Stimulated activated naive CD4-positive, alpha-beta T cell treated with Interleukin-2 at 50 U/mL for 16 hours (primary cell): ENCODE data around the gene CDK16.
A peak's percentile ranks its signal among the peaks of the same experiment; 100 is the strongest.

ENCODE experiments used
- DNase-seq: peaks from one replicate; lab custom pipeline; 2025; lab: John Stamatoyannopoulos, UW

The CDK16 gene

DNA sequence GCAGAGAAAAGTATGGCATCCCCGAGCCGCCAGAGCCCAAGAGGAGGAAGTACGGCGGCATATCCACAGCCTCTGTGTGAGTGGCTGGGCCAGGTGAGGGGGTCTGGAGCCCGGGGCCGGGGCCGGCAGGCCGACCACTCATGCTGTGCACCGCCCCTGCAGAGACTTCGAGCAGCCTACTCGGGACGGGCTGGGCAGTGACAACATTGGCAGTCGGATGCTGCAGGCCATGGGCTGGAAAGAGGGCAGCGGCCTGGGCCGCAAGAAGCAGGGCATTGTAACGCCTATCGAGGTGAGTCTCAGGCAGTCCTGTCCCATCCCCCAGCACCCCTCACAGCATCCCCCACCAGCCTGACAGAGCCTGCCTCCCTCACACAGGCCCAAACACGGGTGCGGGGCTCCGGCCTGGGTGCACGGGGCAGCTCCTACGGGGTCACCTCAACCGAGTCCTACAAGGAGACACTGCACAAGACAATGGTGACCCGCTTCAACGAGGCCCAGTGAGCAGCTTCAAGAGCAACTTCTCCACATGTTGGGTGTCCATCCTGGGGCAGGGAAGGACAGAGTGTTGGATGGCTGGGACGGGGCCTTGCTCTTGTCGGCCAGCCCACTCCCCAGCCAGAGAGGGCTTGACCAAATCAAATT is 32.3 kb upstream of the CDK16 start:
- no peak for DNase-seq

DNA sequence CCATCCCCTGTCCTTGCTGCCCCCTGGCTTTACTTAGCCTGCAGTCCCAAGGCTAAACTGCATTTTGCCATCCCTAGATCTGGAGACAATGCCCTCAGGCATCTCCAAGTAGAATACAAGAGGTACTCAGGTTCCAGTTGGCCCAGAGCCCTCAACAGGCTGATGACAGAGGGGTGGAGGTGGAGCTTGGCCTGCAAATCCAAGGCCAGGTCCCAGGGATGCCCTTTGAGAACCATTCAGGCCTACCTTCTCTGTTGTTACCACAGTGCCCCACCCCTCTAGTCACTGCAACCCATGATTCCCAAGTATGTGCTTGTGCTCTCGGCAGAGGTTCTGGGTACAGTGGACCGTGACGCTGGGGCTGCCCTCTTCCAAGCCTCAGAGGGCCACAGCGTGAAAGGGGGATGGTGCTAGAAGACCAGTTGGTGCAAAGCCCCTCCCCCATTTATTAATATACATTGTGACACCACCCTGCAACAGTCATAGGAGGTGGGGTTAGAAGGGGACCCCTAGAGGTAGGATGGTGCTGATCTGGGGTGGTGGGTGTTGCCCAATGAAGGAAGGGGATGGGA is 31.3 kb upstream of the CDK16 start:
- DNase-seq, result no peak

DNA sequence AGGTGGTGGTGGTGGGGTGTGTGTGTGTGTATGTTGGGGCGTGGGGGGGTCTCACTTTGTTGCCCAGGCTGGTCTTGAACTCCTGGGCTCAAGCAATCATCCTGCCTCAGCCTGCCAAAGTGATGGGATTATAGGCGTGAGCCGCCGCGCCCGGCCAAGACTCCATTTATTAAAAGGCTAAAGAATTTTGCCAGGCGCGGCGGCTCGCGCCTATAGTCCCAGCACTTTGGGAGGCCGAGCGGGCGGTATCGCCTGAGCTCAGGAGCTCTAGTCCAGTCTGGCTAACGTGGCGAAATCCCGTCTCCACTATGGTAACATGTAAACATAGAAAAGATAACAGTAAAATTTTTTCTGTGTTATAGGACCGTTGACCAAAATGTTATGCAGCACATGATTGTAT is 28.6 kb upstream of the CDK16 start:
- no peak for DNase-seq

DNA sequence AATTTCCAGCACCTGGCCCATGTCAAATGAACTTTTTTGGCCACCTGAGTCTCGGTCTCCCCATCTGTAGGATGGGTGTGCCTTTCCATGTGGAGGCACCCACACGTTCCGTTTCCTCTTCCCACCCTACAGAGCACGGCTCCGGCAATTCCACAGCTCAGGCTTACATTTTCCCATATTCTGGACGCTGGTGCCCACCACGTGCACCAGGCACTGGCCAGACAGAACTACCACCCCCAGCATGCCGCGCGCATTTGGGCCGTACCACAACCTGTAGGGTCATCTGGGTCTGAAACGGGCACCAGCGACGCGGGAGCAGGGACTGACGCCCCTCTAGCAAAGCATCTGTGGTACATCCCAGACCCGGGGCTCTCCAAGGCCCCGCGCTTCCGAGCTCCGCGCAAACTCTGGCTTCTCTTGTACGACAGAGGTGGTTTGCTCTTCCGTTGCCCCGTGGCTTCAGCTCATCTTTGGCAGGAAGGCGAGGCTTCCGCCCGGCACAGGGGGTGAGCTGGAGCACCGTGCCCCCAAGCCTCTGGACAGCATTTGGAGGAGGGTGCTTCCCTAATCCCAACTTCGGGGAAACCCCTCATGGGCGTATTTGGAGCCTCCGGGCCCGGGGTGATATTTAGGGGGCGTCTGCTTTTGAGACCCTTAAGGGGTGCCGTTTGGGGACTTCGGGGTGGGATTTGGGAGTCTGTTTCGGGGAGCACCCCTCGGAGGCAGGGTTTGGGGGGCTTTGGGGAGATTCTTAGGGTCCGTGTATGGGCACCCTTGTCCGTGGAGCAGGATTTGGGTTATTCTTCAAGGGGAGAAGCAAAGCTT is 27.8 kb upstream of the CDK16 start:
- peak; percentile 80 for DNase-seq

DNA sequence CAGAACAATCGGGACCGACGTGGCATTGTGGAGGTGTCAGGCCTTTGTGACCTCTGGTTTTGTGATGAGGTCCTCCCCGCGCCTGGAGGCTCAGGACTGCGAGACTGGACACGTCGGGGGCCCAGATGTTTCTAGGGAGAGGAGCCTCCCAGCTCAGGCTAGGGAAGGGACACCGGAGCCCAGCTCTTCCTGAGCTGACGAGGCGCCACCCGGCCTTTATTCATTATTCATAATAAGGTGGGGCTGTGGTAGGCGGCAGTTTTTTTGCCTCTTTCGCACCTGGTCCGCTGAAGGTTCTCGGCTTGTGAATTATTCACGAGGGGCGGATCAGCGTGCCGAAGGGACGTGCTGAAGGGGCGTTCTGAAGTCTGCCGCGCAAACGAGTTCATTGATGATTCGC is 27.1 kb upstream of the CDK16 start:
- DNase-seq, result peak; percentile 60

DNA sequence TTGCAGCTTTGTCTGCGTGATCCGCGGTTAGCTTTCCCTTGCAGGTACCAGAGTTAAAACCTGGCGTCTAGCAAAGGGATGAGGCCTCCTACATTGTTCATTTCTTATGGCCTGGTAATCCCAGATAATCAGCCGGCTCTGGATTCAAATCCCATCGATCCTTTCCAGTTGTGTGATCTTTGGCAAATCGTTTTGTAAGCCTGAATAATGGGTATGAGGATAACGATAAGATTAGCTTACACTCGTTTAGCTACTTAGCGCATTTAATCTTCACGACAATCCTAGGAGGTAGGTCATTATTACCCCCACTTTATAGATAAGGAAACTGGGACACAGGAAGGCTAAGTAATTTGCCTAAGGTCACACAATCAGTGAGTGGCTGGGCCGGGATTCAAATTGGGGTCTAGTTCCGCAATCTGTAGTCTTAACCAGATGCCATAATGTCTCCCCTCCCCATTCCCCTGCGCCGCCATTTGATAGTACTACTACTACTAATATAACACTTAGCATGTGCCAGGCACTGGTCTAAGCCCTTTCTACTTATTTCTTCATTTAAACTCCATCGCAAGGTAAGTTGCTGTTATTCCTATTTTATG is 26.6 kb upstream of the CDK16 start:
- DNase-seq, result no peak

DNA sequence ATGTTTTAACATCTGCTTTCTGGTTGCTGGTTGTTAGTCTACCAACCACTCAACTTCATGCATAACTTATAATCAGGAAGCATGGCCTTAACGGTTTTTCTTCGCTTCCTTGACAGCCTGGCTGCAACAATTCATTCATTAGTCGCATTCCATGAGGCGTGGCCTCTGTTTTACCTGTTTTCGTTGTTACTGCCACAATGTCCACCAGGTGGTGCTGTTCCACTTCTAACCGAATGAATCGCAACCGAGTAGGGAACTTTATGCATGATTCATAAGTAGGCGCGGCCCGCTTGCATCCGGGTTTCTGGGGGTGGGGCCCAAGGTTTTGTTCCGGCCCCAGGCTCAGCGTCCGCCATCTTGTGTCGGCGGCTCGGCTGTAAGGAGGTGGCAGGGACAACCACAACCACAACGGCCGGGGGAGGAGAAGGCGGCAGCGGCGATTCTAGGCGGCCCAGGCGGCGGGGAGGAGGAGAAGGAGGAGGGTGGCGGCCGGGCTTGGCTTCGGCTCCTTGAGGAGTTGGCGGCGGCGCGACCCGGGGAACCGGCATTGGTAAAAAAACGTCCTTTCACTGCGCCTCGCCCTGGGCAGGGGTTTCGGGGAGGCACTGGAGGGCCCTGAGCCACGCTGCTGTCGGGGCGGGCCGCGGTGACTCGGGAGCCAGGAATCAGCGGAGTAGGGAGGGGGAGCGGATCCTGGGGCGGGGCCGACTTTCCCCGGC is 24.8 kb upstream of the CDK16 start, which contains the start of gene UBA1:
Gene UBA1, plus strand, starts transcription at position 355 of the 719 bp plus-strand sequence. CDS start 4,974 bp downstream, outside the sequence.
- DNase-seq, result peak; percentile 89

DNA sequence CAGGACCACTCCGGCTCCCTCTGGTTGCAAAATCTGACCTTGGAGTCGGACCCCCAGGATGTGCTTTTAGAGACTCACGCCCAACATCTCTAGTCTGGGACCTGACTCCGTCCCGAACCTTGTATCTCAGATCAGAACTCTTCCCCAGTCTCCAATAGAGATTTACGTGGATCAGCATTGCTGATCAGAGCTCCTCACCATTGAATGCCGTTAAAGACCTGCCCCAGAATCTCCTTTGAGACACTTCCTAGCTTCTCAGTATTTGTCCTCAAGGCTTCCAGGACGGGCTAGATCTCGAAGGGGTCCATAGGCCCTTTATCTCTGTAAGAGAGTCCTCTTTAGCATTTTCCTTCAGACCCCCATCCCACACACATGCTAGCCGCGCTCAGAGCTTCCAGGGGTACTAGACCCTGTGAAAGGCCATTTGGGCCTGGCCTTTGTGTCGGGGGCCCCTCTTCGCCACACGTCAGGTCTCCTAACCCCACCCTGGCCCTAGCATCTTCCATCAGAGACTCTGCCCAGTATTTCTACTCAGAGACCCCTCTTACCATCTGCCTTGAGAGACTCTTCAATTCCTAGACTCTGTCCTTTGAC is 24.2 kb upstream of the CDK16 start:
- no peak for DNase-seq

DNA sequence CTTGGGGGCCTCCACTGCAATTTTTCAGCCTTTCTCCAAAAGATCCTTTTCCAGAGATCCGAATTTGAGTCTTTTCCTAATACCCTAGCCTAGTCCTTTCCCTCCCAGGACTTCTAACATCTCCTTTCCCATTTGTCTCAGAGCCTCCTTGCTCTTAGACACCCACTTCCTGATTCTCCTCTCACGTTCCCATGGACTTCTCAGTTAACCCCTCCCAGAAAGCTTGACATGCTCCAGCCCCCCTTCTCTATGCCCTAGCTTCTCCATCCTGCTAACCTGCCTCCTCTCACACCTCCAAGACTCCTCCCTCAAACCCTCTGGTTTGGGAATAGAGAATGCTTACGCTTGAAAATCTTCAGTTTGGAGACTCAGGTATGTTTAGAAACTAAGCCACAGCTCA is 22.4 kb upstream of the CDK16 start:
- no peak for DNase-seq

DNA sequence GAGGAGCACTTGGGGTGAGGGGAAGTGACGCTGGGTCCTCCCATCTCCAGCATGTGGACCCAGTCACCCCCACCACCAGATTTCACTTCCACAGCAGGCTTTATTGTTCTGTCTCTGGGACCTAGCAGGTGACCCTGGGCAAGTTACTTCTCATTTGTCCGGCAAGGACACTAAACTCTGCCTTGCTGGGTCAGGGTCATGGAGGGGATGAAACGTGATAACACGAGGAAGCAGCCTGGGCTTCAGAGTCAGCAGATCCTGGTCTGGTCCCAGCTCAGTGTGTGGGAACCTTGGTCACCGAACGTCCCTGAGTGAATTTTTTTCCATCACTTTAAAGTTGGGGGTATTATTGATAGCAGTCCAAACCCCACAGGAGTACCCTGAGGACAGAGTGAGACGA is 21.0 kb upstream of the CDK16 start:
- no peak for DNase-seq

DNA sequence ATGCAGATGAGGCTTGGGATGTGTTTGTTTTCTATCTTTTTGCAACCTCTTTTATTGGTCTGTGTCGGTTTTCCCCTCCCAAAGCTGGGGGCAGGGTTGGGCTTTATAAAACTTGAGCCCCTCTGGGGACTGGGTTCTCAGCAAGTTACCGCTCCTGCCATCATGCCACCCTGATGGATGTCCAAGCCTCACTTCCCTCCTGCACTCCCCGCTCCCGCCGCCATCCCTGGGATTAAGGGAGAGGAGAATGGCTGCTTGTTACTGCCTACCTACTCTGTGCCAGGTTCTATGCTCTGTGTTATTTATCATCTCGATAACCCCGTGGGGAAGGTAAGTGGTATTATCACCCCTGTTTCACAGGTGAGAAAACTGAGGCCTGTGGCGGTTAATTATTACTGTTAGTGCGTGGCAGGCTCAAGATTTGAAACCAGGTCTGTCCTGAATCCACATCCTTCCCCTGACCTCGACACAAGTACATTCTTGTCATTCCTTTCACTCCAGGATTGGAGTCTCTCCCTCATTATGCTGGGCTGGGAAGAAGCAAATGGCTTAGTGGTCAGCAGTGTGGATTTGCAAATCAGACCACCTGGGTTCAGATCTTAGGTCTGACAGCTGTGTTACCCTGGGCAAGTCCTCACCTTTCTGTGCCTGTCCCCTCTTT is 20.3 kb upstream of the CDK16 start:
- DNase-seq, result no peak

DNA sequence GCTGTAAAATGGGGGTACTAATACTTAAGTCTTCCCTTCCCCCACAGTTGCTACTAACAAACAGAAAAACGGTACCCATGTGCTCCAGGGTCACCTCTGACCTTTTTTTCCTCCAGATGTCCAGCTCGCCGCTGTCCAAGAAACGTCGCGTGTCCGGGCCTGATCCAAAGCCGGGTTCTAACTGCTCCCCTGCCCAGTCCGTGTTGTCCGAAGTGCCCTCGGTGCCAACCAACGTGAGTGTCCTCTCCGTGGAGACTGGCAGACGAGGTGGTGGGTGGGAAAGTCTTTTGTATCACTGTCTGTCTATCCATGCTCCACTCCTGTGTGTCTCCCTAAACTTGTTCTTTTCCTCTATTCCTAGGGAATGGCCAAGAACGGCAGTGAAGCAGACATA is 19.8 kb upstream of the CDK16 start:
- no peak for DNase-seq

DNA sequence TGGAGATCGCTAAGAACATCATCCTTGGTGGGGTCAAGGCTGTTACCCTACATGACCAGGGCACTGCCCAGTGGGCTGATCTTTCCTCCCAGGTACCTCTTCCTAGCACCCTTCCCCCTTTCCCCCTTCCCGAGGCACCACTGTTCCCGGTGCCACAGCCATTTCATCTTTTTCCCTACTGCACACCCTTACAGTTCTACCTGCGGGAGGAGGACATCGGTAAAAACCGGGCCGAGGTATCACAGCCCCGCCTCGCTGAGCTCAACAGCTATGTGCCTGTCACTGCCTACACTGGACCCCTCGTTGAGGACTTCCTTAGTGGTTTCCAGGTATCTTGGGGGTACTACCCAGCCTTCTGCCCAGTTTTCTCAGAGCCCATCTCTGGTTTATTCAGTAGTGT is 19.2 kb upstream of the CDK16 start:
- no peak for DNase-seq

DNA sequence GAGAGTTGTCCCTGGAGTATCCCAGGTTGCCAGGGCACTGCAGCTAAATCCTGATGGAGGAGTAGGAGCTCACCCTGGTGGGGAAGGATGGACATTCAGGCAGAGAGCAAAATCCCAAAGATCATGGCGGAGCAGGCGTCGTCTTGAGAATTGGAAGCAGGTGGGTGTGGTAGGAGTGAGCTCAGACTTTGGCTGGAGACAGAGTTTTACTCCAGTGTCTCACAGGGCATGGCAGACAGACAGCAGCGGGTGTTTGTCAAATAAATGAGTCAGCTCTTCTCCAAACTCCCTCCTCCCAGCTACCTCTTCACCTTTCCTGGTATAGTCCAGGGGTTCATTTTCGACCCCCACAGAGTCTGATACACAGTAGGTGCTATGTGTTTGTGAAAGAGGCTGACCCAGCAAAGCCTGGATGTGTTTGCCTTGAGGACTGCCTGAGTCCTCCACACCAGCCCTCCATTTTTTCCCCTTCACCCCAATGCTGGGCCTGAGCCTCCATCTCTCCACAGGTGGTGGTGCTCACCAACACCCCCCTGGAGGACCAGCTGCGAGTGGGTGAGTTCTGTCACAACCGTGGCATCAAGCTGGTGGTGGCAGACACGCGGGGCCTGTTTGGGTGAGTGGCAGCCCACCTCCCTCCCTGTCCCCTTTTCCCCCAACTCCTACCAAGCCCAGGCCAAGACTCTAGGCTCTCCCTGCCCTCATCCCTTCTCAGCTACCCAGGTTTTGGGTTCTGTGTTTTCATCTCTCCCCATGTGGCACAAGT is 17.9 kb upstream of the CDK16 start:
- no peak for DNase-seq

DNA sequence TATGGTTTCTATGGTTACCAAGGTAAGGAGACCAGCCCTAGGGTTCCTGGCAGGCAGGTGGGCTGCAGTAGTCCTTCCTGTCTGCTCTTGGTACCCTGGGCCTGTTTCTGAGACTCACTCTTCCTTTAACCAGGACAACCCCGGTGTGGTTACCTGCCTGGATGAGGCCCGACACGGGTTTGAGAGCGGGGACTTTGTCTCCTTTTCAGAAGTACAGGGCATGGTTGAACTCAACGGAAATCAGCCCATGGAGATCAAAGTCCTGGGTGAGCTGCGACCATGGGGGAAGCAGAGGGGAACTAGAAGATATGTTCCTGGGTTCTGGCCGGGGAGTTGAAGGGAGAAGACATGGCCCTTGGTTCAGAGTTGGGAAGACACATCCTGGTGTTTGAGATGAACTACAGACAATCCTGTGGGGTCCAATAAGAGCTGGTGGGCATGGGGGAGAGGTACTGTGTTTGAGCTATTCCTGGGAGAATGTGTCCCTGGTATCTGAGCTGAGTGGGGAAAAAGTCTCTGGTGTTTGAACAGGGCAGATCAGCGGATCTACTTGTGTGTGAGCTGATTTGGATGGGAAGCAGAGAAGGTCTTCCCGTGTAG is 17.0 kb upstream of the CDK16 start:
- no peak for DNase-seq

DNA sequence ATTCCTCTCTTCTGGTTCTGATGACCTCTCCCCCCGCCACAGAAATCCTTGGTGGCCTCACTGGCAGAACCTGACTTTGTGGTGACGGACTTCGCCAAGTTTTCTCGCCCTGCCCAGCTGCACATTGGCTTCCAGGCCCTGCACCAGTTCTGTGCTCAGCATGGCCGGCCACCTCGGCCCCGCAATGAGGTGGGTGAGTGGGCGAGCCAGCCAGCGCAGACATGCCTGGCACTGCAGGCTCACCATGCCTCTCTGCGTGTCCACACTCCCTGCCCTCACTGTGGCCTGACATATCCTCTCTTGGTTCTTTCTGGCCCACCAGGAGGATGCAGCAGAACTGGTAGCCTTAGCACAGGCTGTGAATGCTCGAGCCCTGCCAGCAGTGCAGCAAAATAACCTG is 16.2 kb upstream of the CDK16 start:
- DNase-seq, result no peak

DNA sequence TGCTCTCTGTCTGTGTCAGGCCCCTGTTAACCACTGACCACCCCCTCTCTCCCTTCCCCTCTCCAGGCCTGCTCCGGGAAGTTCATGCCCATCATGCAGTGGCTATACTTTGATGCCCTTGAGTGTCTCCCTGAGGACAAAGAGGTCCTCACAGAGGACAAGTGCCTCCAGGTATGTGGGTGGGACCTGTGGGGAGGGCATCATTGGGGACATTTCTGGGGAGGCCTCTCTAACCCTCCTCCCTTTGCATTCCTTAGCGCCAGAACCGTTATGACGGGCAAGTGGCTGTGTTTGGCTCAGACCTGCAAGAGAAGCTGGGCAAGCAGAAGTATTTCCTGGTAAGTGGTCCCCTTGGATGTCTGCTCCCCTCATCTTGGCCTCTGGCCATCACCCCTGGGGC is 15.6 kb upstream of the CDK16 start:
- no peak for DNase-seq

DNA sequence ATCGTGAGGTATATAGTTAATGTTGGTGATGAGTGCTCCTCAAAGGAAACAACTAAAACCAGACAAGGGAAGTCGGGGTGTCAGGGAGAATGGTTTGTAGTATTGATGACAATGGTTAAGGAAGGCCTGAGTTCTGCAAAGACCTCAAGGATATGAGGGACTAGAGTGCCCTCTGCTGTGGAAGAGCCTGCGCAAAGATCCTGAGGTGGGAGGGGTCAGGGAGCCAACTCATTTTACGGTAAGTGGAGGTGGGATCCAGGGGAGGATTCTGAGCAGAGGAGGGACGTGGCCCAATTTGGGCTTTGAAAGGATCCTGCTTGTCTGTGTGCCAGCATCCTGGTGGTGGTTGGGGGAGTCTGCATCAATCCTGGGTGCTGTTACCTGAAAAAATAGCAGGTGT is 13.5 kb upstream of the CDK16 start:
- no peak for DNase-seq

DNA sequence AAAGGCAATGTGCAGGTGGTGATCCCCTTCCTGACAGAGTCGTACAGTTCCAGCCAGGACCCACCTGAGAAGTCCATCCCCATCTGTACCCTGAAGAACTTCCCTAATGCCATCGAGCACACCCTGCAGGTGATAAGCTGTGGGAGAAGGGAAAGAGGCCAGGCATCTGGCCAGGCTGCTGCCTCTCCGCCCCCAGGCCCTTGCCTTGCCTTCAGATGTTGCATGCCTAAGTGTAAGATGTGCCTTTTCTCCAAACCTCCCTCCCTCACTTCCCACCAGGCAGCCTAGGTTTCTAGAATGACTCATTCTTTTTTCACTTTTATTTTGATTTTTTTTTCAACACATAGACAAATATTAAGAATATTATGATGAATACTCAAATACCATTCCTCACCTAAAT is 12.2 kb upstream of the CDK16 start:
- no peak for DNase-seq

DNA sequence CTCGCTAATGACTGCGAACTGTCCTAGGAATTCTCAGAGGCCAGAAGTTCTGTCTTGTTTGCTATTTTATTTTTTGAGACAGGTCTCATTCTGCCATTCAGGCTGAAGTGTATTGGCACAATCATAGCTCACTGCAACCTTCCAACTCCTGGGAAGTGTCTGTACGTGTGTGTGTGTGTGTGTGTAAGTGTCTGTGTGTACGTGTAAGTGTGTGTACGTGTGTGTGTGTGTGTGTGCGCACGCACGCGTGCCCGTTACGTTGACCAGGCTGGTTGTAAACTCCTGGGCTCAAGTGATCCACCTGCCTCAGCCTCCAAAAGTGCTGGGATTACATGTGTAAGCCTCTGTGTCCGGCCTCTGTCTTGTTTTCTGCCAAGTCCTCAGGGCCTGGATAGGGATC is 10.4 kb upstream of the CDK16 start:
- DNase-seq, result no peak
